ENCODE data around the gene HORMAD2.
"Not testable (repeated sequence)": the region's sequence is repeated elsewhere in the genome, so short reads cannot be mapped to it uniquely, and the experiment has no call there.

Gene HORMAD2

DNA sequence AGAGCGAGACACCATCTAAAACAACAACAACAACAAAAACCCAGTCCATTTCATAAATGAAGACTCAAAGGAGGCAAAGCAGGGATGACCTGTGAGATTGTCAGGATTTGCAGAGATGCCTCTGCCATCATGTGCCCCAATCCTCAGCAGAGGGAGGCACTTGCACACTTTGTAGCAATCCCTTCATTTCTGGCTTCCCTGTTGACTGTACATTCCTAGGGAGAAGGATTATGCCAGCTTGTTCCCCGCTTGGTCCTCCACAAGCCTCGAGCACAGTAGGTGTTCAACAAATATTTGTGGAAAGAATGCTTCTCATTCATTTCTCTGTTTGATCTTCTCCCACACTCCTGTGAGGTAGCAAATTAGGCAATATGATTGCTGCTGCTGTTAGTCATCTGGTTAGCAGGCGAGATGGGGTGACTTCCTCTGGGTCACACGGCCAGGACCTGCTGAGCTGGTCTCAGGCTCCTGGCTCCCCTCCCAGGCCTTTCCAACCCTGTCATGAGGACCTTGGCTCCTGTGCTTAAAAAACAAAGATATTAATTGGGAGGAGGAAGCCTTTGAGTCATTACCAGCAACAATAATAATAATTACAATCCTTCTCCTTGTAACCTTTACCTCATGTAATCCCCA lies 132.2 kb downstream of the HORMAD2 start:
- no peak for DNase-seq

- no peak for DNase-seq
Observed at GRCh38 chr22:30212996-30213441, 132.8 kb downstream of the HORMAD2 start.

DNA sequence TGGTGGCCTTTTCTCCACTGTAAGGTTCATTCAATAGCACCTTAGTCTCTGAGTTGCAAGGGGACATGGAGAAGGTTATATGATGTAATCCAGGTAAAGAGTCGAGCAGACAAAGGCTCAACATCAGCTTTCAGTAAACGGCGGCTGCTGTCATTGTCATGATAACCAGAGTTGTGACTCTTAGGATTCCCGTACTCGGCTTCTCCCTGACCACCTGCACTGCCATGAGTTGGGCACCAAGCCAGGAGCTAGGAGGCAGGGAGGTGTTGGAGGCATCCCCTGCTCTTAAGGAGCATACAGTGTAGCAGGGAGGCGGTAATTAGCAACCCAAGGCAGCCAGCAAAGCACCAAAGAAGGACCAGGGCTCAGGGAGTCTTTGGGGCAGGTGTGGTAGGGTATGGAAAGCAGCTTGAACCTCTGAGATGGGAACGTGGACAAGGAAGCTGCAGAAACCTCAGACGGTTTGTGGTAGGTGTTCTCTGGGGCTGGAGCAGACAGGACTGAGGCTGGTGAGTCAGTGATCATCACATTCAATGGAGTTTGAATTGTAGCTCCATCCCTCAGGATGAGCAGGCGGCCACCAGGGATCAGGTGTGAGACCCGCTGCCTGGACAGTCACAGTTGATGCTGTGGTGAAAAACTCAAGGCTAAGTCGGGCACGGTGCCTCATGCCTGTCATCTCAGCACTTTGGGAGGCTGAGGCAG lies 134.6 kb downstream of the HORMAD2 start:
- no peak for DNase-seq

DNA sequence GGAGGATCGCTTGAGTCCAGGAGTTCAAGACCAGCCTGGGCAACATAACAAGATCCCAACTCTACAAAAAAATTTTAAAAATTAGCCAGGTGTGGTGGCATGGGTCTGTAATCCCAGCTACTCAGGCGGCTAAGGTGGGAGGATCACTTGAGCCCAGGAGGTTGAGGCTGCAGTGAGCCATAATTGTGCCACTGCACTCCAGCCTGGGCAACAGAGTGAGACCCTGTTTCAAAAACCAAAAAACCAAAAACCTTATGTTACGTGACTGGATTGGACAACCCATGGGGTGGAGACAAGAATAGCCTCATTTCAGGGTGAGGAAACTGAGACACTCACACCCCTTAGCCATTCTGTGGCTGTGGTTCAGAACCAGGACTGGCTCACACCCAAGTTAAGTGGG lies 136.0 kb downstream of the HORMAD2 start:
- not testable (repeated sequence) for DNase-seq

DNA sequence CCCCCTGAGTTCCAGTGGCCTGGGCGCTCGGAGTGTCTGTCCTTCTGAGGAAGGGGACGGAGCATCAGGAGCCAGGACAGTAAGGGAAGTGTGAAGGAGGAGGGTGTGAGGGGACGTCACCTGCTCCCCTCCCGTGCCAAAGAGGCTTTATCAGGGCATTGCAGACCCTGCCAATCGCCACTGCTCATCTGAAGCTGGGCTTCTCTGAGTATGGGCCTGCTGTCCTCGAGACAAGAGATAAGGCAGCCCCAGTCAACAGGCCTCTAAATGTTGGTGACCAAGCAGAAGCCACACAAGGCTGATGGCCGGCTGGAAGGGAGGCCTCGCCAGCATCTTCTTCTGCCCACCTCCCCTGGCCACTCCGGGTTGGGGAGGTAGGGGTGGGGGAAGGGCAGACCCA lies 136.4 kb downstream of the HORMAD2 start:
- DNase-seq: no peak

- no peak for DNase-seq
Observed at GRCh38 chr22:30217698-30218560, 137.7 kb downstream of the HORMAD2 start.

DNA sequence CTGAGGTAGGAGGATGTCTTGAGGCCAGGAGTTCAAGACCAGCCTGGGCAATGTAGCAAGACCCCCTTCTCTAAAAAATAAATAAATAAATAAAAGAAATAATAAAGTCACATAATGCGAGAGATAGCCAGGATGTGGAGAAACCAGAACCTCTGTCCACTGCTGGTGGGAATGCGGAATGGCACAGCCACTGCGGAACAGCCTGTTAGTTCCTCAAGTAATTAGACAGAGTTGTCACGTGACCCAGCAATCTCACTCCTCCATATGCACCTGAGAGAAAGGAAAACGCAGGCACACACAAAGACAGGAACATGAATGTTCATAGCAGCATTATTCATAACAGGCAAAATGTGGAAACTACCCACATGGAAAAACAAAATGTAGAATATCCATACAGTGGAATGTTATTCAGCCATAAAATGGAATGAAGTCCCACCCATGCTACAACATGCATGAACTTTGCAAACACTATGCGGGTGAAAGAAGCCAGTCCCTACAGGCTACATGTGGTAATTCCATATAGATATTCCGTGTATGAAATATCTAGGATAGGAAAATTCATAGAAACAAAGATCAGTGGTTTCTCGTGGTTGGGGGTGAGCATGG lies 138.9 kb downstream of the HORMAD2 start:
- no peak for DNase-seq

GRCh38 chr22:30219668-30220278 lies 139.5 kb downstream of the HORMAD2 start:
- DNase-seq: no peak

DNA sequence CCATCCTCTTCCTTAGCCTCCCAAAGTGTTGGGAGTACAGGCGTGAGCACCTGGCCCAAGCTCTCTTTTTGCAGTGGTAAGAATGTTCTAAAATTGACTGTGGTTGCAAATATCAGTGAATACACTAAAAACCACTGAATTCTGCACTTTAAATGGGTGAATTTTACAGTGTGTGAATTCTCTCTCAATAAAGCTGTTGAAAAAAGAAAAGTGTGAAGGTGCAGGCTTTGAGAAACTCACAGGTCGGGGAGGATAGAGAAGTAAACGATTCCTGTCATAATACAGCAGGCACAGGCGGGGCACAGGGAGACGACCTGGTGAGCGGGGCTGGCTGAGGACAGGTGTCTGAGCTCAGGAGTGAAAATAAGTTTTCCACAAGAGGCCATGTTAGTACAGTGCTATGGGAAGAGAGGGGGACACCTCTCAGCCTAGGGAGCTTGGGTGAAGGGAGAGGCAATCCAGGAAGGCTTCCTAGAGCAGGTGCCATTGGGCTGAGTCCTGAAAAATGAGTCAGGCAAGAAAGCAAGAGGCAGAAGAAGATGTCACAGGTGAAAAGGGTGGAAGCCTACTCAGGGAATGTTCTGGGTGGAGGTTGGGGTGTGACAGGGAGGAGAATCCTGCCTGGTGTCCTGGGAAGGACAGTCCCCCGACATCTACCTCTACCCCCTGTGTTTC lies 140.2 kb downstream of the HORMAD2 start:
- DNase-seq: no peak

- no peak for DNase-seq
Observed at GRCh38 chr22:30221121-30221992, 141.1 kb downstream of the HORMAD2 start.

- DNase-seq: no peak
Observed at GRCh38 chr22:30222321-30222720, 142.1 kb downstream of the HORMAD2 start.

GRCh38 chr22:30223303-30223702 lies 143.0 kb downstream of the HORMAD2 start:
- DNase-seq: no peak

- no peak for DNase-seq
Observed at GRCh38 chr22:30224161-30224857, 144.0 kb downstream of the HORMAD2 start.

DNA sequence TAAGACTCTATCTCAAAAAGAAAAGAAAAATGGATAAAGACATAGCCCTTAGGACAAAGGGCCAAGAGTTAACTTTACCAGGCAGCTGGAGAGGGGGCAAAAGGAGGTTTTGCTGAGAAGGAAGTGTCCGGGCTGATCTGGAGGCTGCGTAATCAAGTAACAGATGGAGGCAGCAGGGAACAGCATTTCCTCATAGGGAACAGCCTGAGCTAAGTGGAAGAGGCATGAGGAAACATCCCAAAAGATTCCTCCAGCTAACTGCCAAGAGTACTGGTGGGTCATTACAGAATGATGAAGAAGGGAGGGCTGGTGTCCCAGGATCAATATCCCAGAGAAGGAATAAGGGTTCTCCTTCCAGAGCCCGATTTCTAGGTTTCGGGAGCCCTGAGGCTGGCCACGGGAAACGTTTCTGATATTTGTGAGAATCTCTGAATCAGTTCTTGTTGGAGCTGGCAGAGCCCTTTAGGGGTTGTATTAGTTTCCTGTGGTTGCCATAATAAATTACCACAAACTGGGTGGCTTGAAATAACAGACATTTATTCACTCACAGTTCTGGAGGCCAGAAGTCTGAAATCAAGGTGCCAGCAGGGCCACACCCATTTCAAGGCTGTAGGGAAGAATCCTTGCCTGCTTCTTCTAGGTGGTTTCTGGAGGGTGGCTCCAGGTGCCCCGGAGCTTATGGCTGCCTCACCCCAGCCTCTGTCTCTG lies 145.1 kb downstream of the HORMAD2 start:
- no peak for DNase-seq

- no peak for DNase-seq
Observed at GRCh38 chr22:30226192-30226832, 146.0 kb downstream of the HORMAD2 start.
